ENCODE data around the gene MCUB. TPM values are rescaled to one million over a fixed set of nuclear protein-coding genes. Genes with fewer than 3 reads are reported as not detected.

The MCUB gene
- total and polyA plus RNA-seq, 9 of the 15 experiments (the other 6 are each of a cell fraction or from before 2014, with no cell fraction given) = 1.4 to 21.5 (median 5.4) TPM

DNA sequence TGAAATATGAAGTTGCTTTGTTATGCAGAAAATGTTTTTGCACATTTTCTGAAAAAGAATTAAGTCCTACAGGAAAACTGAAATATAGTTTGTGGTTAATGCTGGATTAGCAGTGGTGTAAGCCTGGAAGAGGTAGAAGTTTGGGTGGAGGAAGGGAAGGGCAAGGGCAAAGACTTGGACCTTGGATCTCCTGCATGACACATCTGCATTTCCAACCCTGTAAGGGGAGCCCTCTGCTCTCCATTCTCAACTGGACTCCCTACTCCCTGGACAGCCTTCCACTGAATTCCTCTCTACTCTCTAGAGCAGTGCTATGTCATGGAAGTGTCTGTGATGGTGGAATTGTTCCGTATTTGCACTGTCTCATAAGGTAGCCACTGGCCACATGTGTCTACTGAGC is 138.6 kb downstream of the MCUB start (continued):
- TF ChIP-seq REST (IDR thresholded peaks at IDR 0.05; ENCODE audit: borderline replicate concordance) (no peak), REST (CRISPR knock-in tag; IDR thresholded peaks at IDR 0.05; ENCODE audit: low read depth) (no peak), ZNF174 (CRISPR knock-in tag; IDR thresholded peaks at IDR 0.05) (no peak), RBM15 (IDR thresholded peaks at IDR 0.05; ENCODE audit: insufficient read depth, low read length) (no peak), ZNF609 (CRISPR knock-in tag; IDR thresholded peaks at IDR 0.05; ENCODE audit: borderline replicate concordance) (no peak), FIP1L1 (IDR thresholded peaks at IDR 0.05; ENCODE audit: low read depth, low read length, poor library complexity, severe bottlenecking) (no peak), CC2D1A (IDR thresholded peaks at IDR 0.05) (no peak), MYBL2 (IDR thresholded peaks at IDR 0.05; ENCODE audit: low read depth) (no peak), MYBL2 (CRISPR knock-in tag; IDR thresholded peaks at IDR 0.05; ENCODE audit: borderline replicate concordance) (no peak)
